HCT116 (cell line): Measurements from ENCODE around the gene HEXB.

Source experiments
- EZH2 ChIP-seq: fragments of 200-600 bp; sonication (generic); IDR thresholded peaks from 2 replicates; pipeline ENCODE4 v1.6.1; 2017; ENCODE audit warnings: antibody characterized with exemption, mixed run types
- JUND ChIP-seq: IDR thresholded peaks from 2 replicates; pipeline ENCODE4 v1.6.1; 2012
- POLR2AphosphoS5 ChIP-seq: IDR thresholded peaks from 2 replicates; pipeline ENCODE4 v1.6.1; 2011; ENCODE audit warnings: mild to moderate bottlenecking, low read depth, low read length, moderate library complexity
- TF ChIP-seq, protein P1 (sequence below), 3 experiments: fragments of 200-600 bp in 1 of 3; sonication (generic) in 1 of 3; IDR thresholded peaks in 2 of 3; conservative IDR thresholded peaks in 1 of 3; 2 replicates each; pipeline ENCODE4 v1.5.1; 2012 to 2017; ENCODE audit warnings: low read depth in 2 of 3, low read length in 2 of 3, antibody characterized with exemption in 1 of 3, borderline replicate concordance in 1 of 3, control low read depth in 1 of 3, mild to moderate bottlenecking in 1 of 3, mixed read lengths in 1 of 3, mixed run types in 1 of 3, moderate library complexity in 1 of 3; ENCODE audit not compliant: insufficient read depth in 1 of 3
- TF ChIP-seq, protein P2 (sequence below): IDR thresholded peaks from 2 replicates; pipeline ENCODE4 v1.6.1; 2012

DNA sequence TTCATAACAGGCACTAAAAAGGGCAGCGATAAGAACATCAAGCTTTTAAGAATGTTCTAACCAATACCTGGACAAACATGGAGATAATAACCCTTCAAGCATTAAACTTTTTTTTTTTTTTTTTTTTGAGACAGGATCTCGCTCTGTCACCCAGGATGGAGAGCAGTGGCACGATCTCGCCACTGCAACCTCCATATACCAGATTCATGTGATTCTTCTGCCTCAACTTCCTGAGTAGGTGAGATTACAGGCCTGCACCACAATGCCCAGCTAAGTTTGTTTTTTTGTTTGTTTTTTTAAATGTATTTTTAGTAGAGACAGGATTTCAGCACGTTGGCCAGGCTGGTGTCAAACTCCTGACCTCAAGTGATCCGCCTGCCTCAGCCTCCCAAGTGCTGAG lies 29.8 kb upstream of the HEXB start:
- no peak for TF ChIP-seq POLR2AphosphoS5
- TF ChIP-seq, protein P1, sequence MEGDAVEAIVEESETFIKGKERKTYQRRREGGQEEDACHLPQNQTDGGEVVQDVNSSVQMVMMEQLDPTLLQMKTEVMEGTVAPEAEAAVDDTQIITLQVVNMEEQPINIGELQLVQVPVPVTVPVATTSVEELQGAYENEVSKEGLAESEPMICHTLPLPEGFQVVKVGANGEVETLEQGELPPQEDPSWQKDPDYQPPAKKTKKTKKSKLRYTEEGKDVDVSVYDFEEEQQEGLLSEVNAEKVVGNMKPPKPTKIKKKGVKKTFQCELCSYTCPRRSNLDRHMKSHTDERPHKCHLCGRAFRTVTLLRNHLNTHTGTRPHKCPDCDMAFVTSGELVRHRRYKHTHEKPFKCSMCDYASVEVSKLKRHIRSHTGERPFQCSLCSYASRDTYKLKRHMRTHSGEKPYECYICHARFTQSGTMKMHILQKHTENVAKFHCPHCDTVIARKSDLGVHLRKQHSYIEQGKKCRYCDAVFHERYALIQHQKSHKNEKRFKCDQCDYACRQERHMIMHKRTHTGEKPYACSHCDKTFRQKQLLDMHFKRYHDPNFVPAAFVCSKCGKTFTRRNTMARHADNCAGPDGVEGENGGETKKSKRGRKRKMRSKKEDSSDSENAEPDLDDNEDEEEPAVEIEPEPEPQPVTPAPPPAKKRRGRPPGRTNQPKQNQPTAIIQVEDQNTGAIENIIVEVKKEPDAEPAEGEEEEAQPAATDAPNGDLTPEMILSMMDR (IDR thresholded peaks at IDR 0.05 in 2 of 3, conservative IDR thresholded peaks at IDR 0.05 in 1 of 3; ENCODE audit: borderline replicate concordance in 1 of 3, insufficient read depth in 1 of 3, low read depth in 2 of 3, low read length in 2 of 3) = no peak
- no peak for TF ChIP-seq JUND
- TF ChIP-seq, protein P2, sequence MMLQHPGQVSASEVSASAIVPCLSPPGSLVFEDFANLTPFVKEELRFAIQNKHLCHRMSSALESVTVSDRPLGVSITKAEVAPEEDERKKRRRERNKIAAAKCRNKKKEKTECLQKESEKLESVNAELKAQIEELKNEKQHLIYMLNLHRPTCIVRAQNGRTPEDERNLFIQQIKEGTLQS = no peak
- no peak for TF ChIP-seq EZH2
